ENCODE measurements around the gene UGT1A5. TPM values are rescaled to one million over a fixed set of nuclear protein-coding genes. Genes with fewer than 3 reads are reported as not detected.

UGT1A5 gene
- total RNA-seq, 6 experiments from 2014 or later: not detected

DNA sequence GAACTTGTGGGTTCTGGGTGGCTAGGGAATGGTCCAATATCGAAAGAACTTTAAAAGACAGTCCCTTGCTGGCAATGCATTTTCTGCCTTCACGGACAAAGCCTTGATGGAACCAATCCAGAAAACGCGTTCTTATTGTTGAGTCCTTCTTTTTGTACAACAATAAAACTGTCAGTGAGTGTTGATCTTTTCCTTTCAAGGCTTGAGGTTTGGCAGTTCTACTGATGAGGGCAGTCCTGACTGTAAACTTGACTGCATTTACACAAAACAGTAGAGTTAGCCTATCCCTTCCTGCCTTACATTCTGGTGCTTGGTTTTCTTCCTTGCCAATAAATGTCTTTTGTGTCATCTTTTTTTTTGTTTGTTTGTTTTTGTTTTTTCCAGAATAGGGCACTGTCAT lies 33.5 kb upstream of the UGT1A5 start:
- TF ChIP-seq, protein P1, sequence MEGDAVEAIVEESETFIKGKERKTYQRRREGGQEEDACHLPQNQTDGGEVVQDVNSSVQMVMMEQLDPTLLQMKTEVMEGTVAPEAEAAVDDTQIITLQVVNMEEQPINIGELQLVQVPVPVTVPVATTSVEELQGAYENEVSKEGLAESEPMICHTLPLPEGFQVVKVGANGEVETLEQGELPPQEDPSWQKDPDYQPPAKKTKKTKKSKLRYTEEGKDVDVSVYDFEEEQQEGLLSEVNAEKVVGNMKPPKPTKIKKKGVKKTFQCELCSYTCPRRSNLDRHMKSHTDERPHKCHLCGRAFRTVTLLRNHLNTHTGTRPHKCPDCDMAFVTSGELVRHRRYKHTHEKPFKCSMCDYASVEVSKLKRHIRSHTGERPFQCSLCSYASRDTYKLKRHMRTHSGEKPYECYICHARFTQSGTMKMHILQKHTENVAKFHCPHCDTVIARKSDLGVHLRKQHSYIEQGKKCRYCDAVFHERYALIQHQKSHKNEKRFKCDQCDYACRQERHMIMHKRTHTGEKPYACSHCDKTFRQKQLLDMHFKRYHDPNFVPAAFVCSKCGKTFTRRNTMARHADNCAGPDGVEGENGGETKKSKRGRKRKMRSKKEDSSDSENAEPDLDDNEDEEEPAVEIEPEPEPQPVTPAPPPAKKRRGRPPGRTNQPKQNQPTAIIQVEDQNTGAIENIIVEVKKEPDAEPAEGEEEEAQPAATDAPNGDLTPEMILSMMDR (IDR thresholded peaks at IDR 0.05): no peak
- H3K27ac Mint-ChIP-seq: no peak overlapping the region

DNA sequence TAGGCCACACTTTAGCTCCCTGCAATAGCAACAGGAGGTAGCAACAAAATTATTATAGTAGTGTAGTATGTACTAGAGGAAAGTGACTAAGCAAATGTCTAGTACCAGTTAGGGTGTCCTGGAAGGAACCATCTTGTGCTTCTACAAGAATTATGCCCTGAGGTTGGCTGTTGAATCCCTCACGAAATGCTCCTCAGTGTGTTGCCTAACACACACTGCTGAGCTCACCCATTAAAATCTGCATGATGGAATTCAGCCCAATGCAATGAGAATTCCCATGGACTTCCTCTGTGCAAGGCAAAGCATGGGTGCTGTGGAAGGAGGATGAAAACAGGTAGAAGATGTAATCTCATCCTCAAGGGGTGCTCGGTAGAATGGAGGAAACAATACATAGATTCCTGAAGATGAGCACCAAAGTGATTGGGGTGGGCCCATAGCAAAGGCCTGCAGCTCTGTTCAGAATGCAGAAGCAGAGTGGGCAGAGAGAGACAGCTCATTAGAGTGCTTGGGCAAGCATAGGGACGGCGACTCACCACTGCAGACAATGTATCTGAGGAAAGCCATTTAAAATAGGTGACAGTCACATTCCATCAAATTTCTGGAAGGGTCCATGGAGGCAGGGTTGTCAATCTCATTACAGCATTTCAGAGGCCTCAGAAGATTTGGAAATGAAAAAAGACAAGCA lies 32.2 kb upstream of the UGT1A5 start:
- Mint-ChIP-seq H3K4me3 (no peak overlapping the region), H3K36me3 (ENCODE audit: low read depth) (no peaks in the 10 kb centered on the region), H3K9me3 (peaks cover 10% of the 10 kb centered on the region; the same call in 1 of the 2 replicates), H3K4me1 (ENCODE audit: low read depth) (no peaks in the 10 kb centered on the region), H3K27me3 (ENCODE audit: insufficient read depth) (peaks cover 2% of the 10 kb centered on the region; the same call in 1 of the 2 replicates), H3K27ac (no peak overlapping the region)
- DNase-seq: no peak
- TF ChIP-seq, protein P1 (IDR thresholded peaks at IDR 0.05): no peak

More for the DNA sequence above, 33.5 kb upstream of the UGT1A5 start:
- Mint-ChIP-seq H3K36me3 (ENCODE audit: low read depth) (no peaks in the 10 kb centered on the region), H3K4me3 (no peak overlapping the region), H3K27me3 (ENCODE audit: insufficient read depth) (peaks cover 2% of the 10 kb centered on the region; the same call in 1 of the 2 replicates), H3K4me1 (ENCODE audit: low read depth) (no peaks in the 10 kb centered on the region), H3K9me3 (peaks cover 10% of the 10 kb centered on the region; the same call in 1 of the 2 replicates)
- no peak for DNase-seq

DNA sequence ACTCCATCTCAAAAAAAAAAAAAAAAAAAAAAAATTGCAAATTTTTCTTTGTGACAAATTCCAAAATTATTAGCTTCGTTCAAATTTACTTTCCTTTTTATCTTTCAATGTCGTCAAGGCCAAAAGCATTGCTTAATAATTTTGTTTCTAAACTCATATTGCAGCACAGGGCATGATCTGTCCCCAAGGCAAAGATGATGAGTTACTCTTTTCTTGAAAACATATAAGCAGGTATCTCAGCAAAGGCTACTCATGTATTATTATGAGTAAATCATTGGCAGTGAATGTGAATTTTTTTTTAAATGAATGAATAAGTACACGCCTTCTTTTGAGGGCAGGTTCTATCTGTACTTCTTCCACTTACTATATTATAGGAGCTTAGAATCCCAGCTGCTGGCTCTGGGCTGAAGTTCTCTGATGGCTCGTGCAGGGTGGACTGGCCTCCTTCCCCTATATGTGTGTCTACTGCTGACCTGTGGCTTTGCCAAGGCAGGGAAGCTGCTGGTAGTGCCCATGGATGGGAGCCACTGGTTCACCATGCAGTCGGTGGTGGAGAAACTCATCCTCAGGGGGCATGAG lies 31.1 kb upstream of the UGT1A5 start, which contains the start of gene UGT1A7:
Gene UGT1A7 (plus strand): TSS at position 381 of the 579 bp plus-strand sequence. CDS start 37 bp downstream, at position 418.
- no peak within 1 kb of the TSS for H3K27ac Mint-ChIP-seq

DNA sequence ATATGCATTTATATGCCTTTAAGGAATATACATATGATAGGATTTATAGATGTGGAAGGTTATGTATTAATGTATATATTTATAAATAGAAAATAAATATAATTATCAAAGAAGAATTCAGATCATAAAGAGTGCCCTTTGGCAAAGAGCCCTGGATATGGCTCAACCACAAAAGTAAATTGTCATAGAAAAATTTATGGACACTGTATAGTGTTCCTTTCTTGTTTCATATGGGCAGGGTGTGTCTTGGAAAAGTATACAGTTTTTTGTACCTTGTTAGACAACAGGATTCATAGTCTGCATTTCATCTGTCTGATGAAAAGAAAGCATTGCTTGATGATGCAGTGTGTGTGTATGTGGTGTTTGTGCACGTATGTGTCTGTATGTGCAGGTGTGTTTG lies 28.1 kb upstream of the UGT1A5 start:
- TF ChIP-seq, protein P1 (IDR thresholded peaks at IDR 0.05): no peak
- Mint-ChIP-seq H3K36me3 (ENCODE audit: low read depth) (no peaks in the 10 kb centered on the region), H3K9me3 (peaks cover 18% of the 10 kb centered on the region), H3K27ac (no peak overlapping the region), H3K27me3 (ENCODE audit: insufficient read depth) (peaks cover 5% of the 10 kb centered on the region; the same call in 1 of the 2 replicates), H3K4me3 (no peak overlapping the region), H3K4me1 (ENCODE audit: low read depth) (no peaks in the 10 kb centered on the region)
- no peak for DNase-seq

More for the DNA sequence above, 31.1 kb upstream of the UGT1A5 start, which contains the start of gene UGT1A7:
- Mint-ChIP-seq H3K4me3 (no peak within 1 kb of the TSS), H3K36me3 (ENCODE audit: low read depth) (no peaks in the 10 kb centered on the region), H3K4me1 (ENCODE audit: low read depth) (no peaks in the 10 kb centered on the region), H3K27me3 (ENCODE audit: insufficient read depth) (peaks cover 3% of the 10 kb centered on the region; the same call in 1 of the 2 replicates), H3K9me3 (peaks cover 13% of the 10 kb centered on the region; the same call in 1 of the 2 replicates)
- TF ChIP-seq, protein P1 (IDR thresholded peaks at IDR 0.05): no peak
- no peak for DNase-seq

DNA sequence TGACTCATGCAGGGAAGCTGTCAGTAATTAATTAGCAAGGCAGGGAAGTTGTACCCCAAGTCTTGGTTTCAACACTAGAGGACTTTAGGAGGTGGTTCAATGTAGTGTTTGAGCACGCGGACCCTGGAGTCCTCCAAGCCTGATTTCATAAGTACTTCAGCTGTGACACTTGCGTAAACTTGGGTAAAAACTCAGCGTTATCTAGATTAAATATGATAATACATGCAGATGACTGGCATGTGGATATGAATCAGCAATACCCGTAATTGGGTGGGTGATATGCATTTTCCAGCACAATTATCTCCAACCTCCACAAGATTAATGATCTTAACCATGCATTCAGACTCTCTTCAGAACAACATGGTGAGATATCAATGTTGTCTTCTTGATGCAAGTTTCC lies 25.8 kb upstream of the UGT1A5 start:
- H3K4me3 Mint-ChIP-seq: no peak overlapping the region
- TF ChIP-seq, protein P1 (IDR thresholded peaks at IDR 0.05): no peak
- no peak overlapping the region for H3K27ac Mint-ChIP-seq
- H3K9me3 Mint-ChIP-seq: peaks cover 8% of the 10 kb centered on the region
- DNase-seq: no peak
- peaks cover 4% of the 10 kb centered on the region; the same call in 1 of the 2 replicates for H3K4me1 Mint-ChIP-seq (ENCODE audit: low read depth)
- peaks cover 7% of the 10 kb centered on the region; the same call in 1 of the 2 replicates for H3K27me3 Mint-ChIP-seq (ENCODE audit: insufficient read depth)
- H3K36me3 Mint-ChIP-seq (ENCODE audit: low read depth): no peaks in the 10 kb centered on the region

All from HFFc6 (cell line).